Stimulated activated CD8-positive, alpha-beta memory T cell treated with anti-CD3 and anti-CD28 coated beads, Interleukin-7, amount 100 ng/mL, for 1 hour (primary cell): Measurements from ENCODE around the gene ST7L.

Source experiments
- DNase-seq, 2 donors: peaks; one replicate each; pipeline ENCODE4 v3.0.0-alpha.2; 2020; ENCODE audit warnings: low read depth in 2 of 2

Gene ST7L

DNA sequence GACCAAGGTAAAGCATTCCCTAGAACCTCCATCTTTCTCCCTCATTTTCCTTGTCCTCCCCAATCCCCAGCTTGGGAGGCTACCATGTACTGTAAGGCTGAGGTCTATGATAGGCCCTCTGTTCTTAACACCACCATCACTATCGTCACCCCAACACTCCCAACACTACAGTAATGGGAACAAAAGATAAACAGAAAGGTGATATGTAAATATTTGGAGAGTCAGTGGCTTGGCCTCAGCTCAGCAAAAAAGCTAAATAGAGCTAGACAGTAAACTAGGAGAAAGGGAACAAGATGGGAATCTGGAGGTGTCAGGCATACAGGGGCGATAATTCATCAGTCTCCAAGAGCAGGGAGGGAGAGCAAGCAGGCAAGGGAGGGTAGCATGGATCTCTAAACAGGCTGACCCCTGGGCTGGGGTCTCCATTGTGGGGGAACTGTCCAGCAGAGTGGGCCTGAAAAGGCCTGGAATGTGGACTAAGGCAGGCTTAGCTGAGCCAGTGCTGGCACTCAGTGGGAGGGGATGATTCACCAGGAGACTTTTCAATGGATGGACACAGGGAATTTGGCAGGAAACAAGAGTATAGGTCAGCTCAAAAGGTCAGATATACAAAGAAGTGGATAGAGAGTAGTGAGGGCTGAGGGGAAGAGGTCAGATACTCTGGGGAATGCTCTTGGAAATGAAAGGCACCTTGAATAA lies 103.5 kb downstream of the ST7L start:
- no peak for DNase-seq

DNA sequence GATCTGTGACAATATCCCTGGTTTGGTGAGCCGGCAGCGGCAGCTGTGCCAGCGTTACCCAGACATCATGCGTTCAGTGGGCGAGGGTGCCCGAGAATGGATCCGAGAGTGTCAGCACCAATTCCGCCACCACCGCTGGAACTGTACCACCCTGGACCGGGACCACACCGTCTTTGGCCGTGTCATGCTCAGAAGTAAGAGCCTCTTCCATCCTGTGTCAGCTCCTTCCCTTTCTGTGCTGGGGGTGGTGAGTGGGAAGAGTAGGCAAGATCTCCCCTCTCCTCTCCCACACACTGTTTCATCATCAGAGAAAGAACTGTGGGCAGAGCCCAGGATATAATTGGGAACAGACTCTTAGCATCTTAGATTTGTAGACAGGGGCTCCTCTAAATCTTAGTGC lies 104.0 kb downstream of the ST7L start:
- DNase-seq = no peak

DNA sequence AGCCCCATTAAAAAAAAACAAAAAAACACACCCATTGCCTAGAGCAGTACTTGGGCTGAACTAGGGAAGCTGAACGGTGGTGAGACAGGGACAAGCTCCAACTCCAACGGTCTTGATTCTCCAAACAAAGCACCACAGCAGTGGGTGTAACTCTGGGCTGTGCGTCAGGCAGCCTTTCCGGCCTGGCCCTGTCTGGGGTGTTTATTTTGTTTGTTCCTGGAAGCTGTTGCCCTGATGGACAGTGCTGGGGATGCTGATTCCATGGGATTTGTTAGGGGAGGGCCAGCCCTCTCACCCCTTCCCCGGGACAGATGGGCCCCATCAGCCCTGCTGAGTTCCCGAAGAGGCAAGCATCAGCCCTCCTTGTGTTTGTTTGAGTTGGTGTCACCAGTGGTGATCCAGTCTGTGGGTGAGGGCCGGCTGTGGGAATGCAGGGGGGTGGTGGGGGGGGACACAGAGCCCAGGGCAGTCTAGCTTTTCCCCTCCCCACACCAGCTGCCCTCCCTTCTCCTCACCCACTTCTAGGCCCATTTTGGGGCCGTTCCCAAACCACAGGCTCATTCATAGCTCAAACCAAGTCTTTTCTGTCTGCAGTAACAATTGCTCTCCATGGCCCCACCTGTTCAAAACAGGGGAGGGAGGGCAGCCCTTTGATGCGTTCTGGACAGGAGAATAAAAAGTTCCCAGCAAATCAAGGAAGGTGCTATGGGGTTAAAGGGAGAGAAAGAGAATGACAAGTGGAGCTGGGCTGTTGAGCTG lies 105.7 kb downstream of the ST7L start:
- no peak for DNase-seq

DNA sequence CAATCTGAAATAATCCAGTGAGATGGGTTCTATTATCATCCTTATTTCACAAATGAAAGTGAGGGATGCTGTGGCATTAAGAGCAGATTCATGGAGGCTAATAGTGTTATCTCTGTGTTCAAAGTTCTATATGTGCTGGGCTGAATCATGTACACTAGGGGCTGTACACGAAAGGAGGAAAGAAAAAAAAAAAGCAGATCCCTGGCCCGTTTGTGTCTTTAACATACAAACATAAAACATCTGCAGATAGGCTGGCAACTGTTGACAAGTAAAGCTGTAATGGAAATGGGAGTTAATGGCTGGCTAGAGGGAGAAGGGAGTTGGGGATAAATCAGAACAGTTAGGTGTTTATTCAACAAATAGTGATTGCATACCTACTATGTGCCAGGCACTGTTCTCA lies 107.0 kb downstream of the ST7L start:
- DNase-seq = no peak

DNA sequence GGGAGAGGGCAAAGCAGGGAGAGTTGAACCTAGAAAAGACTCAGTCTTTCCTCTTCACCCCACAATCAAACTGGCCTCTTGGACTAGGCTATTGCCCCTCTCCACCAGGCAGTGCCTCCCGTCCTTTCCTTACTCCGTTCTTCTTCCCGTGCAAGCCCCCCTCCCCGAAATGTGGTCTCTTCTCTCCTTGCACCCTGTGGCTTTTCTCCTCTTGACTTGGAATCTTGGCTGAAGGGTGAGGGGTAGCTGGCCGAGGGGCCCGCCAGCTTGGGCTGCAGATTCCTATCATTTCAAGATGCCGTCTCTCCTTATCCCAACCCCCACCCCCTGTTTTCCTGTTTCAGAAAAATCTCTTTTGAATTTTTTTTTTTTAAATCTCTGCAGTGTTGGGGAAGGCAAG lies 108.6 kb downstream of the ST7L start:
- DNase-seq = no peak

DNA sequence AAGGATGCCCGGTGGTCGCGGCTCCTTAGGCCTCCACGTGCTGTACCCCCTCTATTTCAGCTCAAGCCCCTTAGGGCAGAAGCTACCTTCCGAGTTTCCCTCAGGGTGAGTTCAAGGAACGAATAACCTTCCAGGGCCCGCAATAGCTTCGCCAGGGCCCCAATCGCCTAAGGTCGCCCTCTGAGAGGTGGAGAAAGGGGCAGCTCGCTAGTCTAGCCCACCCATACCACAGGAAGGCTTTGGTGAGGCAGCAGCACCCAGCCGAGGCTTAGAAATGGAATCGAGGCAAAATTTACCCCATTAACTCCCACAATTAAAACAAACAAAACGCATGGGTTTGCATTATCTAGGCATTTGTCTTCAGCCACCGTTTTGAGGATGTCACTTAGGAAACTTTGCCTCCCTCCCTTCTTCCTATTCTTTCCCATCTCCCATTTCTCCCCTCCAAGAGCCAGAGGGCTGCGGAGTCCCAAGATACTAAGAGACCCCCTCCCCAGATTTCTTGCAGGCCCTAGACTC lies 109.2 kb downstream of the ST7L start:
- DNase-seq = no peak

DNA sequence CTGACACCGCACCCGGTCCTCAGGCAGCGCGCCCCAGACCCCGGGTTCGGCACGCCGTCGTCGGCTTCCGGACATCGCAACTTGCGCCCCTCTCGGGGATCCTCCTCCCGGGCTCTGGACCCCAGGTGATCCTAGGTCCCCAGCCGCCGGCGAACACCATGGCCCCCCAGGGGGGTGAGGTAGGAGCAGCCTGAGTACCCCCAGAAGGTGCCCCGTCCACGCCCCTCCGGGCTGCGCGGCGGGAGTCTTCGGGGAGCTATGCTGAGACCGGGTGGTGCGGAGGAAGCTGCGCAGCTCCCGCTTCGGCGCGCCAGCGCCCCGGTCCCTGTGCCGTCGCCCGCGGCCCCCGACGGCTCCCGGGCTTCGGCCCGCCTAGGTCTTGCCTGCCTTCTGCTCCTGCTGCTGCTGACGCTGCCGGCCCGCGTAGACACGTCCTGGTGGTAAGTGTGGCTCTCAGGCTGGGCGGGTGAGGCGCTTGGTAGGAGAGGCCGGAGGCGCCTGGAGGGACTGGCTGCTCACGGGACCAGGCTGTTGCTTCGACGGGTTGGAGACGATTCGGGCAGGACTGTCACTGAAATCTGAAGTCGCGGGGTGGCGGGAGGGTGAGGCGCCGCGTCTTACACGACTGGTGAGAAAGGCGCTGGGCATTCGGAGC lies 109.8 kb downstream of the ST7L start:
- DNase-seq = no peak

DNA sequence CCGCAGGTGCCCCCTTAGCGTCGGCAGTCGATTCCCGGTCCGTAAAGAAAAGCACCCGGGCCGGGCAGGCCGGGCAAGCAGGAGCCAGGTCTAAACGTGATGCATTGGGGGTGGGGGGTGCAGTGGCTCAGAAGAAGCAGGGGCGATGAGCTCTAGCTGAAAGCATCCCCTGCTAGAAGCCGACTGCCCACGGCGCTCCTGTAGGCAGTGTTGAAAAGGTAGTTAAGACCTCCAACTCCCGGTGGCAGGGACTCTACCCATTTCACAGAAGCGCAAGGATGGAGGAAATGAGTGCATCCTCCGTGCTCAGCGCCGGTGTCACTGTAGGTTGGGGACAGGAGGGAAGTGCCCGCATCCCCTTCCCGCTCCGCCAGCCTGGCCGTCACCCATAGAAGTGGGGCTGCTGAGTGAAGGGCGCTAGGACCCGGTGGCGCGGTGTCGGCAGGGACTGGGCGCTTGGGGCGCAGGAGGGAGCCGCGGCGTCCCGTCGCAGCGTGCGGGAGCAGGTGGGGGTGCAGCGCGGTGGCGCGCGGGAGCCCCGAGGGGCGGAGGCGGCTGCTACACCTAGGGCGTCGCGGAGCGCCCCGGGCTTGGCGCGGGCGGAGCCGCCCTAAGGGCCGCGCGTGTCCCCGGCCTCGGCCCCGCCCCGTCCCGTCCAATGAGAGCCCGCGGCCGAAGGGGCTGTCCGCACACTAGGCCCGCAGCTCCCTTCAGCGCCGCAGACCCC lies 110.5 kb downstream of the ST7L start, which contains the start of gene WNT2B:
Gene WNT2B (plus strand): TSS at position 688 of the 727 bp plus-strand sequence. CDS start 298 bp downstream, outside the sequence.
- no peak for DNase-seq

DNA sequence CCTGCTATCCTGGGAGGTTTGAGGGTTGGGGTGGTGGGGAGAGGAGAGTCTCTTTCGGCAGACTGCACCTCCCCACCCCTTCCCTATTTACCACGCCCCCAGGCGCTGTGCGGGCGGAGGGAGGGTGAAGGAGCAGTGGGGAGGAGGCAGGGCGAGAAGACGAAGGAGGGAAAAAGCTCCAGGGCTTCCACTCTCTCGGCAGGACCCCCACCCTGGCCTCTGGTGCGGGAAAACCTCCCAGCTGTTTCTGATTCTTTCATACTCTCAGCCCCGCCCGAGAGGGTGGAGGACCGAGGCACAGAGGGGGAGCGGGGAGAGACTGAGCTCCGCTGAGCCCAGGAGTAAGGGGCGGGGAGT lies 111.0 kb downstream of the ST7L start:
- no peak for DNase-seq

DNA sequence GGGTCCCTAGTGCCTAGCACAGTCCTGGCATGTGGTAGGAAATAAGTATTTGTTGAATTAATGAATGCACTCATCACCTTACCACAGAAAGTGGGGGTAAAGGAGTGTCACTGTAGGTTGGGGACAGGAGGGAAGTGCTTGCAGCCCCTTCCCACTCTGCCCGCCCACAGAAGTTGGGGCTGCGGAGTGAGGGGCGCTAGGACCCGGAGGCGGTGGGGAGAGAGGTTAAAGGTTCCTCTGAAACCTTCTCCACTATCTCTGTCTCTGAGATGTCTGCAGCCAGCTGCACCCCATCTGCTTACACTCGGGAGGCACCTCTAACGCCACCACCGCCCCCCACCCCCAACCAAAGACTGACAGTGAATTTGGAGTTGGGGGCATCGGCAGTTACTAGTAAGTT lies 111.6 kb downstream of the ST7L start:
- DNase-seq = no peak

DNA sequence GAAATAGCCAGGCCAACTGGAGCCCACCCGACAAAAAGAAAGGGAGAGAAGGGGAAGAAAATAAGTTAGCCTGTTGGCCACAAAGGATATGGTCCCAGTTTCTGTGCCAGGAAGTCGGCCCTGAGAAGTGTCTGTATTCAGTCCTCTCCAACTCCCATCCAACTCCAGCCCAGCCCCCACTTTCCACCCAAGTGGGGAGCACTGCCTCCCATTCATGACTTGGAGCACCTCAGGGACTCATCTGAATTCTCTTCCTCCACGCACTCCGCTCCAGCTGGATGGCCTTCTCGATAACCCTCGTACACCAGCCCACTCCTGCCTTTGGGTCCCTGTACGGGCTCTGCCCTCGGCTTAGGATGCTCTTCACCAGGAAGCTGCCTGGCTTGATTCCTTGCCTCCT lies 112.2 kb downstream of the ST7L start:
- no peak for DNase-seq

DNA sequence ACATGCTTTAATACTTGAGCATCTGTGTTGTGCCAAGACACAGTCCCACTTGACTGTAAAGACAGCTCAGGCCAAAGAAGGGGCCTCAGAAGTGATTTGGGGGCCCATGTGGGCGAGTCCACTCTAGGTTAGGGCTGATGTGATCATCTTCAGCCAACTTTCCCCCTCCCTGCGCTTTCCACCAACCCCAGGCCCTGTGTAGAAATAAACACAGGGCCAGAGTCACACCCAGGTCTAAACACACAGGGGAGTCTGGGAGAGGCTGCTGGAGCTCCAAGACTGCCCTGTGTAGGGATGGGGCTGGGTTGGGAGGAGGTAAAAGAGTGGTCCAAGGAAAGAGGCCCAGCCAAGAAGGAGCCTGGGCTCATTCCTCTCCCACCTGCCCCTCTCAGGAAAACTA lies 112.6 kb downstream of the ST7L start:
- DNase-seq = no peak

DNA sequence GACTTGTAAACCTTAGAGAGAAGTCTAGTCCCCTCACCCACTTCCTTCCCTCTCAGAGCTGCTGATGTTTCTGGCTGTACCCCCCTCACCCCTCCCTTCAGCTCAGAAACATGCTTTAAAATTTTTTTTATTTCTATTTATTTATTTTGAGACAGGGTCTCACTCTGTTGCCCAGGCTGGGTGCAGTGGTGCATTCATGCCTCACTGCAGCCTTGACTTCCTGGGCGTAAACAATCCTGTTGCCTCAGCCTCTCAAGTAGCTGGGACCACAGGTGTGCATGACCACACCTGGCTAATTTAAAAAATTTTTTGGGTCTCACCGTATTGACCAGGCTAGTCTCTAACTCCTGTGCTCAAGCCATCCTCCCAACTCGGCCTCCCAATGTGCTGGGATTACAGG lies 113.1 kb downstream of the ST7L start:
- DNase-seq = no peak

DNA sequence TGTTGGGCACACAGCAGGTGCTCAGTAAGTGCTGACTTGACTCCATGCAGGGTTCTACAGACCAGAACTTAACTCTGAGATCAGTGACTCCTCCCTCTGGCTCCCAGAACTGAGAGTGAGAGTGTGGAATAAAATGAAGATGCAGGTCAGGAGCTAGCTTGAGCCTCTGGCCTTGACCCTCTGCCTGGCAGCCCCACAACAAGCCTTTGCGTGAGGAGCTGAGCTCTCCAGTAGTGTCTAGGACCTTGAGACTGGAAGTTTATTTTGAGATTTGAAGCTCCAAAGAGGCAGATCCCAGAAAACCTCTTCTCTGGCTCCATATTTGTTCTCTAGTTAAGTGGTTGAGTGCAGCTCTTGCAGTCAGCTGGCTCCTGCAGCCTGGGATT lies 113.5 kb downstream of the ST7L start:
- no peak for DNase-seq

DNA sequence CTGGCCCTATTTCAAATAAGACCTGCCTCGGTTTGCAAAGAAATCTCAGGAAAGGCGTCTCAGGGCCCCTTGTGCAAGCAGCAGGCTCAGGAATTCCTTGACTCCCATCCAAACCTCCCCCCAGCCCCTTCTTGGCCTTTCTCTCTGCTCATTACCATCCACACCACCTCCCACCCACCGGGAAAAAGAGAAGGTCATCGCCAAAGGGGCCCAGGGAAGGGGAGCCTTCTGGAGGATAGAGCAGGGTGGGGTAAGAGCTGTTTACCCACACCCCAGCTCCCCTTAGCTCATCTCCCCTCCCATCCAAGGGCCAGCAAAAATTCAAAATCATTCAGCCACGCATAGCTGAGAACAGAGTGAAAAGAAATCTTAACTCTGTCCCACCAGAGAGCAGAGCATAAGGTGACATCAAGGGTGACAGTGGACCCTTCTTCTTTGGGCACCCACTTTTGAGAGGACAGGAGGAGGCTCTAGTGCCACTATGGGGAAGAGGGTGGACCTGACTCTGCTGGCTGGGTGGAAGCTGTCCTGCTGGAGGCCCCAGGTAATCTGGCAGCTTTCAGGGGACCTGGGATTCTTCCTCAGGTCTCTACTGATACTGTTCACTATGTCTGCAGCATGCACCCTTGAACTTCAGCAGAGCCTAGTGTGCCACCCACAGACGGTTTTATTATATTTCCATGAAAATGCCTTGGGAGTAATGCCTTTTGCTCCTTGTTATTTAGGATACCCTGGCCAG lies 114.1 kb downstream of the ST7L start:
- no peak for DNase-seq

DNA sequence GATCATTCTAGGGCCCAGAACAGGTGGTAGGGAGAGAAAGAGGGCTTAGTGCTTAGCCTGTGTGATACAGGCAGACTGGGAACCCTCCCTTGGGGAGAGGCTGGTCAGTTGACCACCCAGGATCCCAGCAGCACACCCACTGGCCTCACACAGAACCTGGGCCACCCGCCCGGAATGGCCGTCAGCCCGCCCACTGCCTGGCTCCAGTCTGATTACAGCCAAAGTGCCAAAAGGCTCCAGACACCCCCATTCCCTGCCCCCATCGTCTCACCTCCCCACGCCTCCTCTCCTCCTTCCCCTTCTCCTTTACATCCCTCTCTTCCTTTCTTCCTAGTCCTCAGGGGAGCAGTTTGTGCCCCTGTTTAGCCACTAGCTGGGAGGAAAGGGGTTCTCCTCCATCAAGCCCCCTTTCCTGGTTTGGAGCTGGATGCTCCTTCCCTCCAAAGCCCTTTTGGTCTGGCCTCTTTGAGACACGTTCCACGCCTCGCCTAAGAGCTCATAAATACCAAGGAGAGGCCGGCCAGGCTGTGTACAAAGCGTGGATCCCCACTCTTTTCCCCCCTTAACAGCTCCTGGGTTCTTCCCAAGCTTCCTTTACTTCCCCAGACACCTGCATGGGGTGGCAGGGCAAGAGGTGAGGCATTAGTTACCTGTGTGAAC lies 114.8 kb downstream of the ST7L start:
- no peak for DNase-seq

DNA sequence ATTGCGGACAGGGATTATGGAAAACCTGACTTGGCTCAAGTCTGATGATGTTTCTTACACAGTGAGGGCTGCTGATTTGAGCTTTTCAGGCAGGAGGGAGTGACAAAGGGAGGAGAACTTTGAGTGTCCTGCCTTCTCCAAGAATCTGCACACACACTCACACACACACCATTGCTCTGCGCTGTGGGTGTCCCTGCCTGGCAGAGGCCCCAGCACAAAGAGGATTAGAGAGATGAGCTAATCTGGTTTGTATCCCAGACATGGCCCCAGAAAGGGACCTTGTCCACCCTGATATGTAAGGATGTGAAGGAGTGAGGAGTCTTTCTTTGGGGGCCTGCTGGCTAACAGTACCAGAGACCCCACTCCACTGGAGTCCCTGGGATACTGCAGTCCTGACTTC lies 116.1 kb downstream of the ST7L start:
- DNase-seq = no peak

DNA sequence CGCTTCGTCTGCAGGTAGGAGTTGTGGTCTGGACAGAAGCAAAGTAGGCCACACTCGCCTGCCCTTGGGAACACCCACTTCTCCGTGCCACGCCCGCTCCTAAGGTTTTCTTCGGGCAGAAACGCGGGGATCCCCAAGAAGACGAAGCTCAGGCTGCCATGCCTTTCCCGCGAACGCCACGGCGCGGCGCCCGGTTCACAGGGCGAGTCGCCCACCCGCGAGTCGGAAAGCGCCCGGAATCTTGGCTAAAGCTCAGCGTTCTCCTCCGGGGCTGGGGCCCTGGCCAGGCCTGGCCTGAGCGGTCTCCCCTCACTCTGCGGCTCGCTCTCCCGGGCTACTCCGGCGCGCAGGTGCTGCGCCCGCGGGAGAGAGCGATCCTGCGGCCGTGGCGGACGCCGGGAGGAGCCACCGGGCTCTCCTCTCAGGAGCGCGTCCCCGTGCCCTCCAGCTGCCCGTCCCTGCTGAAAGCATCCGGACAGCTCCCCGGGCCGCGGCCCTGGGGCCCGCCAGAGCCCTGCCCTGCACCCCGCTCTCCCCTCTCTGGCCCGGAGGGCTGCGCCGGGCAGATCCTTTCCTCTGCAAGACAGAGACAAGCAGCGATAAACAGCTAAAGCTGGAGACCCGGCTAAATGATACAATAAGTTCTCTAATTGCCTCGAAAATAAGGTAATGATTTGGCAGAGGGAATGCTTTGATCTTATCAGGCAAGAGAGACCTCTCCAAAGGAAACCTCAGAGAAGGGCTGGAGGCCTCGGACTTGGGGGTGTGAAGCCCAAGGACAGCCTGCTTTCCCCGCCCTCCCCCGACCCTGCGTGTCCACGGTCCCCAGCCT lies 116.9 kb downstream of the ST7L start:
- DNase-seq = peak in 1 of 2 donors; percentile 14

DNA sequence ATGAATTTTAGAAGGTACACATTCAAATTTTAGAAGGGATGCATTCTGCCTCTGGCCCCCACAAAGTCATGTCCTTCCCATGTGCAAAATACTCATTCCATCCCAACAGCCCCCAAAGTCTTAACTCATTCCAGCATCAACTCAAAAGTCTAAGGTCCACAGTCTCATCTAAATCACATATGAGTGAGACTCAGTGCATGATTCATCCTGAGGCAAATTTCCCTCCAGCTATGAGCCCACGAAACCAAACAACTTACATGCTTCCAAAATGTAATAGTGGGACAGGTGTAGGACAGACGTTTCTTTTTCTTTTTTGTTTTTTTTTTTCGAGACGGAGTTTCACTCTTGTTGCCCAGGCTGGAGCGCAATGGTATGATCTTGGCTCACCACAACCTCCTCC lies 122.7 kb downstream of the ST7L start:
- no peak for DNase-seq

DNA sequence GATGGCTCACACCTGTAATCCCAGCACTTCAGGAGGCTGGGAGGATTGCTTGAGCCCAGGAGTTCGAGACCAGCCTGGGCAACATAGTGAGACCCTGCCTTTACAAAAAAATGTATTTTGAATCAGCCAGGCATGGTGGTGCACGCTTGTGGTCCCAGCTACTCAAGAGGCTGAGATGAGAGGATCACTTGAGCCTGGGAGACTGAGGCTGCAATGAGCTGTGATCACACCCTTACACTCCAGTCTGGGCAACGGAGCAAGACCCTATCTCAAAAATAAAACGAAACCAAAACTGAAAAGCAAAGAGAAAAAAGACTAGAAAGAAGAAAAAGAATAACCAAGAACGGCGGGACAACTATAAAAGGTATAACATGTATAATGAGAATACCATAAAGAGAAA lies 125.6 kb downstream of the ST7L start:
- no peak for DNase-seq
